CD14-positive monocyte (primary cell): Measurements from ENCODE around the gene PSMC5. TPM values are rescaled to one million over a fixed set of nuclear protein-coding genes. Genes with fewer than 3 reads are reported as not detected.
A peak's percentile ranks its signal among the peaks of the same experiment; 100 is the strongest.

ENCODE experiments used
- DNase-seq, 3 donors: peaks; one replicate each; pipeline ENCODE4 v3.0.0-alpha.2; 2011 to 2022
- H2AFZ ChIP-seq: 2 replicates; pipeline ENCODE4 v1.6.0; 2012; ENCODE audit warnings: mild to moderate bottlenecking, low read depth, low read length, inconsistent platforms; ENCODE audit not compliant: insufficient read depth, poor library complexity, severe bottlenecking
- H3K27ac ChIP-seq, 2 donors: 1 replicate in 1 of 2; 2 replicates in 1 of 2; pipeline ENCODE4 v1.5.1; 2012 to 2013; ENCODE audit warnings: low read length in 2 of 2, control low read depth in 1 of 2, inconsistent platforms in 1 of 2, low read depth in 1 of 2, mild to moderate bottlenecking in 1 of 2
- H3K27me3 ChIP-seq, 2 donors: one replicate each; pipeline versions ENCODE4 v1.6.0 to v1.6.1; 2011 to 2013; ENCODE audit warnings: low read length in 2 of 2; ENCODE audit not compliant: control insufficient read depth in 2 of 2, insufficient read depth in 2 of 2
- H3K36me3 ChIP-seq, 2 donors: replicated peaks in 1 of 2; 1 replicate in 1 of 2; 2 replicates in 1 of 2; pipeline versions ENCODE4 v1.5.1 to v1.6.1; 2012 to 2013; ENCODE audit warnings: low read length in 2 of 2, control low read depth in 1 of 2, inconsistent platforms in 1 of 2, mild to moderate bottlenecking in 1 of 2; ENCODE audit not compliant: insufficient read depth in 2 of 2, control insufficient read depth in 1 of 2
- H3K4me1 ChIP-seq, 2 donors: 1 replicate in 1 of 2; 2 replicates in 1 of 2; pipeline versions ENCODE4 v1.5.1 to v1.6.1; 2012 to 2013; ENCODE audit warnings: low read length in 2 of 2, control low read depth in 1 of 2, inconsistent platforms in 1 of 2, mild to moderate bottlenecking in 1 of 2, moderate library complexity in 1 of 2; ENCODE audit not compliant: insufficient read depth in 2 of 2, control insufficient read depth in 1 of 2
- H3K4me2 ChIP-seq: replicated peaks from 2 replicates; pipeline ENCODE3; 2012; ENCODE audit warnings: low read length, moderate library complexity, mild to moderate bottlenecking; ENCODE audit not compliant: poor library complexity, severe bottlenecking; ENCODE audit errors: extremely low read depth
- H3K4me3 ChIP-seq, 3 experiments: fragments of 200-600 bp in 1 of 3; sonication (generic) in 1 of 3; replicated peaks in 1 of 3; 1 replicate in 2 of 3; 2 replicates in 1 of 3; pipeline ENCODE4 v1.5.1; 2011 to 2013; ENCODE audit warnings: low read length in 3 of 3, mild to moderate bottlenecking in 3 of 3, control low read depth in 2 of 3, low read depth in 2 of 3, inconsistent platforms in 1 of 3, moderate library complexity in 1 of 3
- H3K79me2 ChIP-seq: 2 replicates; pipeline ENCODE4 v1.6.0; 2012; ENCODE audit warnings: mild to moderate bottlenecking, control low read depth, inconsistent platforms, low read length, moderate library complexity; ENCODE audit not compliant: insufficient read depth
- H3K9ac ChIP-seq: 2 replicates; pipeline ENCODE4 v1.6.0; 2017; ENCODE audit warnings: low read length, mild to moderate bottlenecking; ENCODE audit not compliant: insufficient read depth, poor library complexity, severe bottlenecking
- H3K9me3 ChIP-seq, 2 donors: replicated peaks in 1 of 2; 1 replicate in 1 of 2; 2 replicates in 1 of 2; pipeline versions ENCODE4 v1.5.1 to v1.6.1; 2012 to 2013; ENCODE audit warnings: low read length in 2 of 2, control low read depth in 1 of 2; ENCODE audit not compliant: control insufficient read depth in 1 of 2, insufficient read depth in 1 of 2
- H4K20me1 ChIP-seq: 2 replicates; pipeline ENCODE4 v1.6.0; 2012; ENCODE audit warnings: mild to moderate bottlenecking, low read length, control low read depth, moderate library complexity; ENCODE audit not compliant: insufficient read depth
- H3K27ac Mint-ChIP-seq, 7 donors: one replicate each; pipeline ENCODE4 v1.8.0; 2020; ENCODE audit warnings: mild to moderate bottlenecking in 7 of 7, mixed read lengths in 7 of 7, moderate library complexity in 6 of 7, inconsistent platforms in 2 of 7
- H3K27me3 Mint-ChIP-seq, 3 donors: one replicate each; pipeline ENCODE4 v1.8.0; 2021 to 2022; ENCODE audit warnings: low read depth in 3 of 3, mild to moderate bottlenecking in 3 of 3, mixed read lengths in 3 of 3, moderate library complexity in 3 of 3, inconsistent platforms in 1 of 3
- H3K36me3 Mint-ChIP-seq, 2 donors: one replicate each; pipeline ENCODE4 v1.8.0; 2020; ENCODE audit warnings: mixed read lengths in 2 of 2, inconsistent platforms in 1 of 2, mild to moderate bottlenecking in 1 of 2
- H3K4me1 Mint-ChIP-seq: one replicate; pipeline ENCODE4 v1.8.0; 2020; ENCODE audit warnings: mild to moderate bottlenecking, mixed read lengths
- H3K4me3 Mint-ChIP-seq, 2 donors: one replicate each; pipeline ENCODE4 v1.8.0; 2020; ENCODE audit warnings: mild to moderate bottlenecking in 2 of 2, mixed read lengths in 2 of 2, moderate library complexity in 1 of 2
- H3K9me3 Mint-ChIP-seq, 7 donors: one replicate each; pipeline ENCODE4 v1.8.0; 2020 to 2022; ENCODE audit warnings: mixed read lengths in 7 of 7, mild to moderate bottlenecking in 6 of 7, moderate library complexity in 6 of 7, inconsistent platforms in 2 of 7
- WGBS: methylation state at CpG from one replicate; pipeline ENCODE4 v1.1.5; 2013; ENCODE audit warnings: missing lambda C conversion rate; ENCODE audit not compliant: insufficient coverage; 5-methylcytosine and 5-hydroxymethylcytosine counted together
- intact Hi-C, 2 donors: fragments of 100-400 bp; cut with micrococcal nuclease; formaldehyde crosslinking; loops; one replicate each; pipeline versions ENCODE4 v1.15.0 to v1.15.1; 2023
- polyA plus RNA-seq, 3 donors: library from polyadenylated mRNA; depleted of rRNA in 1 of 3; unstranded in 2 of 3; stranded (reverse) in 1 of 3; fragments of 300-500 nt in 2 of 3; fragments of >200 nt in 1 of 3; fragmentation: Illumina TruSeq in 2 of 3; gene quantifications; 1 replicate in 2 of 3; 2 replicates in 1 of 3; pipeline ENCODE4 v1.2.3, GENCODE V29; 2012 to 2021
- TF ChIP-seq, protein P1 (sequence below): fragments of 200-600 bp; IDR thresholded peaks from one replicate; pipeline ENCODE4 v1.8.0; 2022; ENCODE audit warnings: antibody characterized with exemption, mild to moderate bottlenecking

Gene PSMC5
- polyA plus RNA-seq, 3 donors, result 82.8 to 97.2 (median 88.3) TPM

DNA sequence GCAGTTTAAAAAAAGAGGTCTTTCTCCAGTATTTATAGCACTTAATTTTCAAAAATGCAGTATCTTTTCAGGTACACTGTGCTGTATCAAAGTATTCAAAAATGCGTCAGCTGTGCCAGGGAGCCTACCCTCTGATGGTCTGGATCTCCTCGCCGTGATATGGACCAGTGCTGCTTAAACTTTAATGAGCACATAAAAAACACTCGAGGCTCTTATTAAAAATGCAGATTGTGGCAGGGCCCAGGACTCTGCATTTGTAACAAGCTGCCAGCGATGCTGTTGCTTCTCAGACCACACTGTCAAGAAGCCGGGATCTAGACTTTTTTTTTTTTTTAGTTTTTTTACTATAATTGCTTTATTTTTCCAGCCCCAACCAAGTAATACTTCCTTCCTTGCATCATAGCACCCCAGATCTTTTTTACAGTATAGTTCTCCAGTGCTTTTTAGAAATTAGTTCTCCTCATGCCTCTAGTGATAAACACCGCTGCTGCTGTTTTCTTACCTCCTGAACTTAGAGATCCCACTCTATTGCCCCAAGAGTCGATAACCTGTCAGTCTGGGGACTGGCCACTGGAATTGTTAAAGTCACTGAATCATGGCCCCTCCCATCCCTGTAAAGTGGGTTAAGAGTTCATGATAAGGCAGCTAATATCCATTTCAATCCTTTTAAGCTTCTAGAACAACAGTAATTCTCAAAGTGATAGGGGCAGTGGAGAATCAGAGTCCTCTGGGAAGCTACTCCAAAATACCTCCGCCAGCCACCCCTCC lies 16.9 kb downstream of the PSMC5 start:
- 83% methylated on average over 5 of the region's 9 CpGs for WGBS
- H3K36me3 ChIP-seq, result no peaks in the 10 kb centered on the region
- peaks cover 0 to 12% of the 10 kb centered on the region in 2 donors for H3K36me3 Mint-ChIP-seq
- no peak for DNase-seq
- peak overlapping the region in 2 of 3 experiments; percentile 58 to 98 for H3K4me3 ChIP-seq
- peak overlapping the region; percentile 88 to 89 for H3K4me3 Mint-ChIP-seq
- peaks cover 0 to 6% of the 10 kb centered on the region in 2 donors for H3K9me3 ChIP-seq
- peaks cover 43% of the 10 kb centered on the region for H3K4me1 Mint-ChIP-seq
- H3K9ac ChIP-seq, result no peak overlapping the region
- peak overlapping the region; percentile 92 to 98 (median 96) for H3K27ac Mint-ChIP-seq
- H3K27ac ChIP-seq, result peak overlapping the region; percentile 84 to 85
- H3K27me3 ChIP-seq, result no peaks in the 10 kb centered on the region
- peaks cover 33% of the 10 kb centered on the region for H3K79me2 ChIP-seq
- TF ChIP-seq, protein P1, sequence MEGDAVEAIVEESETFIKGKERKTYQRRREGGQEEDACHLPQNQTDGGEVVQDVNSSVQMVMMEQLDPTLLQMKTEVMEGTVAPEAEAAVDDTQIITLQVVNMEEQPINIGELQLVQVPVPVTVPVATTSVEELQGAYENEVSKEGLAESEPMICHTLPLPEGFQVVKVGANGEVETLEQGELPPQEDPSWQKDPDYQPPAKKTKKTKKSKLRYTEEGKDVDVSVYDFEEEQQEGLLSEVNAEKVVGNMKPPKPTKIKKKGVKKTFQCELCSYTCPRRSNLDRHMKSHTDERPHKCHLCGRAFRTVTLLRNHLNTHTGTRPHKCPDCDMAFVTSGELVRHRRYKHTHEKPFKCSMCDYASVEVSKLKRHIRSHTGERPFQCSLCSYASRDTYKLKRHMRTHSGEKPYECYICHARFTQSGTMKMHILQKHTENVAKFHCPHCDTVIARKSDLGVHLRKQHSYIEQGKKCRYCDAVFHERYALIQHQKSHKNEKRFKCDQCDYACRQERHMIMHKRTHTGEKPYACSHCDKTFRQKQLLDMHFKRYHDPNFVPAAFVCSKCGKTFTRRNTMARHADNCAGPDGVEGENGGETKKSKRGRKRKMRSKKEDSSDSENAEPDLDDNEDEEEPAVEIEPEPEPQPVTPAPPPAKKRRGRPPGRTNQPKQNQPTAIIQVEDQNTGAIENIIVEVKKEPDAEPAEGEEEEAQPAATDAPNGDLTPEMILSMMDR, result no peak
- peak overlapping the region; percentile 99 for H3K4me2 ChIP-seq
- intact Hi-C loops, result loop anchor here (2.0 to 5.0 kb wide), 6 partner anchors 17 to 222 kb away; partner anchors contain the start of genes CCDC47 (in 1 of the 2), DDX42 (in 1 of the 2), FTSJ3 (in 1 of the 2) and LIMD2 (in 1 of the 2)
- H3K27me3 Mint-ChIP-seq, result peaks cover 0 to 7% (median 0%) of the 10 kb centered on the region in 3 donors
- peak overlapping the region; percentile 73 for H2AFZ ChIP-seq
- H3K4me1 ChIP-seq, result peaks cover 43 to 45% of the 10 kb centered on the region in 2 donors
- H4K20me1 ChIP-seq, result peaks cover 31% of the 10 kb centered on the region
- H3K9me3 Mint-ChIP-seq, result peaks cover 3 to 10% (median 8%) of the 10 kb centered on the region in 7 donors

DNA sequence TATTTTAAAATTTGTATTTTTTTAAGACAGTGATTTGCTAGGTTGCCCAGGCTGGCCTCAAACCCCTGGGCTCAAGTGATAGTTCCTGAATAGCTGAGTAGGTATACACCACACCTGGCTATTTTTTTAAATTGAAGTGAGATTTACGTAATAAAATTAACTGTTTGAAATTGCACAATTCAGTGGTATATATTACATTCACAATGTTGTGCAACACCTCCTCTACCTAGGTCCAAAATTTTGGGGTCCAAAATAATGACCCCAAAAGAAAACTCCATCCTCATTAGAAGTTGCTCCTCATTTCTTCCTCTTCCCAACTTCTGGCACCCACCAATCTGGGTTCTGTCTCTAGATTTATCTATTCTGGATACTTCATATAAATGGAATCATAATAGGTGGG lies 18.3 kb downstream of the PSMC5 start:
- Histone ChIP-seq H3K9me3 (peaks cover 0 to 6% of the 10 kb centered on the region in 2 donors), H3K4me2 (no peak overlapping the region), H3K27ac (no peak overlapping the region), H2AFZ (no peak overlapping the region), H3K9ac (no peak overlapping the region), H3K4me3 (no peak overlapping the region), H3K4me1 (peaks cover 31 to 32% of the 10 kb centered on the region in 2 donors), H3K27me3 (no peaks in the 10 kb centered on the region), H4K20me1 (peaks cover 17% of the 10 kb centered on the region), H3K79me2 (peaks cover 19% of the 10 kb centered on the region), H3K36me3 (no peaks in the 10 kb centered on the region)
- no CpG with 5 or more reads among the region's 1 CpG for WGBS
- Mint-ChIP-seq H3K36me3 (peaks cover 0 to 16% of the 10 kb centered on the region in 2 donors), H3K27ac (no peak overlapping the region), H3K4me3 (no peak overlapping the region), H3K9me3 (peaks cover 3 to 11% (median 8%) of the 10 kb centered on the region in 7 donors), H3K4me1 (peaks cover 35% of the 10 kb centered on the region), H3K27me3 (peaks cover 0 to 10% (median 3%) of the 10 kb centered on the region in 3 donors)
- TF ChIP-seq, protein P1, result no peak
- DNase-seq, result no peak
- intact Hi-C loops, result no loop called here
